CD4-positive, alpha-beta memory T cell (primary cell): ENCODE measurements around the gene DNTT. TPM values are rescaled to one million over a fixed set of nuclear protein-coding genes. Genes with fewer than 3 reads are reported as not detected.

Experiments used
- CTCF ChIA-PET: fragments of 350-600 bp; sonication (Branson Sonifier 250); formaldehyde crosslinking; loops from one replicate; lab custom pipeline; 2021; ENCODE audit warnings: inconsistent platforms; ENCODE audit not compliant: partially characterized antibody; lab: Charles Lee
- POLR2A ChIA-PET: fragments of 350-600 bp; sonication (Branson Sonifier 250); formaldehyde crosslinking; loops from one replicate; lab custom pipeline; 2021; ENCODE audit not compliant: partially characterized antibody; lab: Charles Lee
- DNase-seq, 5 donors: peaks; one replicate each; pipeline versions ENCODE4 v3.0.0 to v3.0.0-alpha.2; 2020 to 2022; ENCODE audit warnings: mixed read lengths in 1 of 5
- H3K27ac ChIP-seq: one replicate; pipeline ENCODE4 v1.7.0; 2013; ENCODE audit warnings: low read depth, low read length
- H3K27me3 ChIP-seq: 2 replicates; pipeline ENCODE4 v1.7.0; 2013; ENCODE audit warnings: mild to moderate bottlenecking, low read length, moderate library complexity; ENCODE audit not compliant: insufficient read depth
- H3K36me3 ChIP-seq: 2 replicates; pipeline ENCODE4 v1.7.0; 2013; ENCODE audit warnings: mild to moderate bottlenecking, low read length, moderate library complexity; ENCODE audit not compliant: insufficient read depth
- H3K4me1 ChIP-seq: 2 replicates; pipeline ENCODE4 v1.7.0; 2013; ENCODE audit warnings: mild to moderate bottlenecking, low read length, moderate library complexity; ENCODE audit not compliant: insufficient read depth
- H3K4me3 ChIP-seq, 2 donors: one replicate each; pipeline ENCODE4 v1.7.0; 2013; ENCODE audit warnings: low read length in 2 of 2, mild to moderate bottlenecking in 1 of 2
- H3K9me3 ChIP-seq, 2 donors: one replicate each; pipeline ENCODE4 v1.7.0; 2013; ENCODE audit warnings: low read length in 2 of 2, control low read depth in 1 of 2; ENCODE audit not compliant: control insufficient read depth in 1 of 2
- H3K27ac Mint-ChIP-seq, 7 donors: one replicate each; pipeline ENCODE4 v1.8.0; 2020 to 2021; ENCODE audit warnings: mixed read lengths in 7 of 7, mild to moderate bottlenecking in 6 of 7, inconsistent platforms in 3 of 7, moderate library complexity in 3 of 7
- H3K27me3 Mint-ChIP-seq, 2 donors: one replicate each; pipeline ENCODE4 v1.8.0; 2020 to 2021; ENCODE audit warnings: mixed read lengths in 2 of 2
- H3K36me3 Mint-ChIP-seq, 2 donors: one replicate each; pipeline ENCODE4 v1.8.0; 2020 to 2021; ENCODE audit warnings: mixed read lengths in 2 of 2, inconsistent platforms in 1 of 2, mild to moderate bottlenecking in 1 of 2
- H3K4me1 Mint-ChIP-seq, 4 donors: one replicate each; pipeline ENCODE4 v1.8.0; 2020 to 2021; ENCODE audit warnings: mixed read lengths in 4 of 4, mild to moderate bottlenecking in 1 of 4
- H3K4me3 Mint-ChIP-seq, 8 donors: one replicate each; pipeline ENCODE4 v1.8.0; 2020 to 2021; ENCODE audit warnings: mixed read lengths in 8 of 8, mild to moderate bottlenecking in 7 of 8, moderate library complexity in 6 of 8, inconsistent platforms in 3 of 8
- H3K9me3 Mint-ChIP-seq, 8 donors: one replicate each; pipeline ENCODE4 v1.8.0; 2020 to 2021; ENCODE audit warnings: mixed read lengths in 8 of 8, mild to moderate bottlenecking in 5 of 8, inconsistent platforms in 3 of 8, moderate library complexity in 1 of 8
- intact Hi-C: fragments of 100-400 bp; cut with micrococcal nuclease; formaldehyde crosslinking; loops from one replicate; pipeline ENCODE4 v1.15.1; 2023
- polyA plus RNA-seq, 2 donors: library from polyadenylated mRNA; unstranded; fragments of 300-500 nt; fragmentation: Illumina TruSeq; gene quantifications; one replicate each; pipeline ENCODE4 v1.2.3, GENCODE V29; 2021
- total RNA-seq, 2 experiments: library from RNA; stranded (reverse); gene quantifications; one replicate each; pipeline ENCODE4 v1.2.3, GENCODE V29; 2021

Gene DNTT
- total and polyA plus RNA-seq, 4 experiments from 2014 or later = not detected

DNA sequence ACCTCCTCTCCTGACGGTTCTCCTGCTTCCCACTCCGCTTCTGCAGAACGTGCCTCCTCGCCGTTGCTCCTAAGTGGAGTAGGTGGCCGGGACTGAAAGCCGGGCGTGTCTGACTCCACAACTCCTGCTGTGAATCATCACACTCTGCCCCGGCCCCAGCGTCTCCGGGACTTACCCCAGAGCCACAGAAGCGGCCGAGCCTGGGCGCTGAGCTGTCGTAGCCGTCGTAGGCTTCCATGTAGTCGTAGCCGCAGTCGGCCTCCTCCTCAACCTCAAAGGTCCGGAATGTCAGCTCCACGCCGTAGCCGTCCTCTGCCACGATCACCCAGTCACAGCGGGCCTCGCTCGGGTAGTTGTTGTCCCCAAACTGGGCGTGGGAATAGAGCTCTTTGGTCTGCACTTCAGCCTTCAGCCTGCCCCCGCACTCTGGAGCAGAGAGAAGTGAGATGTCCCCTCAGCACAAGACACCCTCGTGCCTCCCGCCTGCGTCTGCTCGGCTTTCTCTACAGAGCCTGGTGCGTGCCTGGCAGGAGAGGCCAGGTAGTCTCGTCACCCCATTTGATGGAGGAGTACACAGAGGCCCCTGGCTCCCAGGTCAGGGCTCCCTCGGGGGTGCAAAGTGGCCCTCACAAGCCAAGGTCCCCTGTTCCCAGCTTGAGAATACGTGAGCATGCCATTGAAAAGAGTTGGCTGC lies 65.8 kb downstream of the DNTT start:
- Histone ChIP-seq H3K9me3 (no peaks in the 10 kb centered on the region), H3K4me3 (no peak overlapping the region), H3K27ac (no peak overlapping the region), H3K4me1 (peaks cover 9% of the 10 kb centered on the region), H3K27me3 (no peaks in the 10 kb centered on the region), H3K36me3 (no peaks in the 10 kb centered on the region)
- no peak for DNase-seq
- no peak overlapping the region for H3K27ac Mint-ChIP-seq
- no peaks in the 10 kb centered on the region for H3K36me3 Mint-ChIP-seq
- H3K4me1 Mint-ChIP-seq = peaks cover 4 to 11% (median 6%) of the 10 kb centered on the region in 4 donors
- no peaks in the 10 kb centered on the region for H3K9me3 Mint-ChIP-seq
- H3K4me3 Mint-ChIP-seq = no peak overlapping the region
- intact Hi-C loops = no loop called here
- POLR2A ChIA-PET = no interaction called here
- CTCF ChIA-PET = interaction anchor here (1.0 to 2.5 kb wide), 9 partner anchors 9 to 140 kb away, joined by 3 to 17 read pairs (median 5); partner anchors contain the start of gene OPALIN
- H3K27me3 Mint-ChIP-seq = peaks cover 1 to 11% of the 10 kb centered on the region in 2 donors

DNA sequence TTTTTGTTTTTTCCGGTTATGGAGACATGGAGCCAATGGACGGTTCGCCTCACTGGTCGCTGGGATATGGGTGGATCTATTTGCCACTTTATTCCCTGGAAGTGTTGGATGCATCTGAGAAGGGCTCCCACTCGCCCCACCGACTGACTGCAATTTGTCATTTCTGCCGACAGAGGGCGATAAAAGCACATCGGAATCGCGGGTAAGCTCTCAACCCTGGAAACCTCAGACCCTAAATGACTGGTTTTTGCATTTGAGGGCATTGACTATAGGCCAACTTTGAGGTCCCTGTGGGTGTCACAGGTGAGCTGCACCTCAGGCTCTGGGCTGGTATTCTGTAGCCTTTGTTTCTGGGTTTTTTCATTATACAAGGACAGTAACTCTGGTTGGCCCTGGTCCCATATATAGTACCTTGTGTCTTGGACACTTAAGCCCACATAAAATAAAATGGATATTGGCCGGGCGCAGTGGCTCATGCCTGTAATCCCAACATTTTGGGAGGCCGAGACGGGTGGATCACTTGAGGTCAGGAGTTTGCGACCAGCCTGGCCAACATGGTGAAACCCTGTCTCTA lies 66.4 kb downstream of the DNTT start:
- intact Hi-C loops = no loop called here
- Mint-ChIP-seq H3K27me3 (peaks cover 1 to 11% of the 10 kb centered on the region in 2 donors), H3K9me3 (no peaks in the 10 kb centered on the region), H3K4me3 (no peak overlapping the region), H3K36me3 (no peaks in the 10 kb centered on the region), H3K4me1 (peaks cover 6 to 16% (median 9%) of the 10 kb centered on the region in 4 donors), H3K27ac (no peak overlapping the region)
- DNase-seq = peak in 4 of 5 donors; percentile 37 to 40 (median 39)
- no peaks in the 10 kb centered on the region for H3K9me3 ChIP-seq
- POLR2A ChIA-PET = no interaction called here
- no peaks in the 10 kb centered on the region for H3K27me3 ChIP-seq
- H3K4me1 ChIP-seq = peaks cover 11% of the 10 kb centered on the region
- no peak overlapping the region for H3K27ac ChIP-seq
- no peak overlapping the region for H3K4me3 ChIP-seq
- H3K36me3 ChIP-seq = no peaks in the 10 kb centered on the region
- CTCF ChIA-PET = interaction anchor here (0.6 to 2.5 kb wide), 14 partner anchors 9 to 447 kb away, joined by 3 to 17 read pairs (median 4); partner anchors contain the start of gene OPALIN

DNA sequence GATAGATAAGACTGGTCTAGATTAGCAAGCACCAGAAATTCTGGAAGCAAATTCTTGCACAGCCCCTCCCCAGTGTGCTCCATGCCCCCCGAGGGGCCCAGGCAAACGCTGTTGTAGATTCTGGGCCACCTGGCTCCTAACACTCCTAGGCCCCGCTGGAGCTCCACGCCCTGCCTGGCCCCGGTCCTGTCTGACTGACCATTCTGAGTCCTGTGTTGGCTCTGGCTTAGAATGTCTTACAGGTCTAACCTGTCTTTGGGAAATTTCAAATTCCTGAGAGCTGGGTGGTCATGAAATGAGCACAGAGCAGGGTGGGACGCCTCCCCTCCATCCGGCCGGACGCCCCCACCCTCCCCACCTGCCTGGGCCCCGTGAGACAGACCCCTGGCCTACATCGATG lies 67.1 kb downstream of the DNTT start:
- Histone ChIP-seq H3K4me3 (no peak overlapping the region), H3K27ac (no peak overlapping the region), H3K4me1 (peaks cover 11% of the 10 kb centered on the region), H3K27me3 (no peaks in the 10 kb centered on the region), H3K36me3 (no peaks in the 10 kb centered on the region), H3K9me3 (no peaks in the 10 kb centered on the region)
- intact Hi-C loops = no loop called here
- Mint-ChIP-seq H3K4me3 (no peak overlapping the region), H3K4me1 (peaks cover 6 to 16% (median 10%) of the 10 kb centered on the region in 4 donors), H3K27me3 (peaks cover 1 to 11% of the 10 kb centered on the region in 2 donors), H3K9me3 (no peaks in the 10 kb centered on the region), H3K36me3 (no peaks in the 10 kb centered on the region), H3K27ac (no peak overlapping the region)
- CTCF ChIA-PET = interaction anchor here (0.7 to 2.5 kb wide), 9 partner anchors 8 to 350 kb away, joined by 3 to 17 read pairs (median 5); partner anchors contain the start of gene OPALIN
- POLR2A ChIA-PET = no interaction called here
- DNase-seq = no peak

DNA sequence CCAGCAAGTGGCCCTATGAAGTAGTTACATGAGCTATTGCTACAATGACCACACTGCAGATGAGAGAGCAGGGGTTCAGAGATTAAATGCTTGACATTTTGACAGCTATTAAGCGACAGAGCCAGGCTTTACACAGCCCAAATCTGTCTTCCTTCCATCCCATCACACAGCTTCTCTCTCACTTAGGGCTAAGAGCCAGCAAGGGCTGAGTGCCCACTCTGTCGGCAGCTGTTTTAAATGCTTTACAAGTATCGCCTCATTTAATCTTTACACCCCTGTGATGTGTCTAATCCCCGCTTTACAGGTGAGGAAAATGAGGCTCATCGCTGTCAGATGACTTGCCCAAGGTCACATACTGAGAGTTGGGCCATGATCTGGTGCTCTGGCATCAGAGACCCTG lies 69.8 kb downstream of the DNTT start:
- ChIA-PET POLR2A (no interaction called here), CTCF (interaction anchor here (1.3 to 3.0 kb wide), 6 partner anchors 8 to 40 kb away, joined by 3 to 26 read pairs (median 6); partner anchors contain the start of gene OPALIN)
- H3K9me3 Mint-ChIP-seq = no peaks in the 10 kb centered on the region
- no peak overlapping the region for H3K4me3 ChIP-seq
- no peak for DNase-seq
- H3K27ac ChIP-seq = no peak overlapping the region
- no peaks in the 10 kb centered on the region for H3K9me3 ChIP-seq
- peak overlapping the region in 1 of 7 donors; percentile 38 for H3K27ac Mint-ChIP-seq
- H3K4me1 Mint-ChIP-seq = peaks cover 6 to 16% (median 10%) of the 10 kb centered on the region in 4 donors
- no peaks in the 10 kb centered on the region for H3K36me3 ChIP-seq
- H3K4me1 ChIP-seq = peaks cover 11% of the 10 kb centered on the region
- no peaks in the 10 kb centered on the region for H3K36me3 Mint-ChIP-seq
- H3K27me3 ChIP-seq = no peaks in the 10 kb centered on the region
- H3K4me3 Mint-ChIP-seq = peak overlapping the region in 6 of 8 donors; percentile 57 to 88 (median 76)
- intact Hi-C loops = no loop called here
- H3K27me3 Mint-ChIP-seq = peaks cover 1 to 5% of the 10 kb centered on the region in 2 donors

DNA sequence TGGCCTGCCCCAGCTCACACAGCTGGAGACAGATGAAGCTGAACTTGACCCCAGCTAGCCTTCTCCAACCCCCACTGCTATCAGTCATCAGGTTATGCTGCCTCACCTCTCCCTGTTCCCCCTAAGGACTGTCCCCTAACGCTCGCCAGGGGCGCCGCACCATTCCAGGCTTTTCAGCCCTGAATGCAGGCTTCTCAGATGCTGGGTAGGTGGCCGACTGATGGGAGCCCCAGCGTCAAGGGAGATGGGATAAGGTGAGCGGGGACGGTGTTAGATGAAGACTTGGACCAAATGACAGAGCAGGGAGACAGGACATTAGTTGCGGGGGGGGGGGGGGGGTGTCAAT lies 70.4 kb downstream of the DNTT start:
- no peaks in the 10 kb centered on the region for H3K36me3 ChIP-seq
- H3K4me1 Mint-ChIP-seq = peaks cover 6 to 16% (median 10%) of the 10 kb centered on the region in 4 donors
- peak overlapping the region; percentile 63 to 88 (median 83) for H3K4me3 Mint-ChIP-seq
- H3K27me3 Mint-ChIP-seq = peaks cover 1 to 5% of the 10 kb centered on the region in 2 donors
- H3K36me3 Mint-ChIP-seq = no peaks in the 10 kb centered on the region
- DNase-seq = no peak
- H3K9me3 Mint-ChIP-seq = no peaks in the 10 kb centered on the region
- CTCF ChIA-PET = interaction anchor here (0.8 to 3.0 kb wide), 10 partner anchors 9 to 357 kb away, joined by 3 to 26 read pairs (median 4); partner anchors contain the start of gene OPALIN
- POLR2A ChIA-PET = no interaction called here
- H3K27ac ChIP-seq = no peak overlapping the region
- intact Hi-C loops = no loop called here
- H3K4me3 ChIP-seq = no peak overlapping the region
- no peak overlapping the region for H3K27ac Mint-ChIP-seq
- H3K9me3 ChIP-seq = no peaks in the 10 kb centered on the region
- H3K4me1 ChIP-seq = peaks cover 11% of the 10 kb centered on the region
- no peaks in the 10 kb centered on the region for H3K27me3 ChIP-seq

DNA sequence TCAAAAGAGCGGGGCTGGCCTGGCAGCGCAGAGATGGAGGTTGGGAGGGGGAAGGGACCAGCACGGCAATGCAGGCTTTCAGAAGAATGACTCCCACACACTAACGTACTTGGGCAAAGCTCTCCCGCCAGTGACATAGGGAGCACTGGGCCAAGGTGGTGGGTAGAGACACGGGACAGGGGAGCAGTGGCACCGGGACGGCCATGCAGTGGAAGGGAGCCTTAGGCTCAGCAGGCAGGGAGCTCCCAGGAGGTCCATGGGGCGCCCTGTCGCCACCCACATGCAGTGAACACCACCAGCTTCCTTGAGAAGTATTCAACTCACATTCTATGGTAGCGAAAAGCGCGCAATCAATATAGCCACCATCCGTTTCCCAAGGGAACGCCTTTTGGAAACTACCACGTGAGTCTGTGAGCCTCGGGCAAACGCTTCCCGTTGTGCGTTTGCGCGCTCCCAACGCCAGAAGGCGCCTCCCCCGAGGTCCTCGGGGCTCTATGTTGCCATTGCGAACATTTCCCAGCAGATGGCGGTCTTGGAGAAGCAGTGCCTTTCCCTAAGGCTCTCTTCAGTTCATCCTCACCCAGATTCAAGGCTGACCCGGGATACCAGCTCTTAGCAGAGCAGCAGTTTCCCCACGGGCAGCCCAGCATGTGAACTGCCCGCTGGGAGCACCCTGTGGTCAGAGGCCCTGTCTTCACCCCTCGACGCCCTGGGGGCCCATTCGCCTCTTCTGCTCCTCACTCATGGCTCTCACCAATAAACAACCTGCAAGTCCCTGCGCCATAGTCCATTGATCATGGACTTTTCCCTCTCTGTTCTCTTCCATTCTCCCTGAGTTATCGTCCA lies 71.0 kb downstream of the DNTT start:
- H3K4me1 Mint-ChIP-seq = peaks cover 6 to 16% (median 10%) of the 10 kb centered on the region in 4 donors
- H3K27ac Mint-ChIP-seq = no peak overlapping the region

More for the DNA sequence above, 71.0 kb downstream of the DNTT start:
- no peaks in the 10 kb centered on the region for H3K9me3 ChIP-seq
- DNase-seq = peak; percentile 52 to 55 (median 54)
- Mint-ChIP-seq H3K36me3 (no peaks in the 10 kb centered on the region), H3K9me3 (no peaks in the 10 kb centered on the region), H3K27me3 (peaks cover 1 to 5% of the 10 kb centered on the region in 2 donors), H3K4me3 (peak overlapping the region; percentile 63 to 88 (median 83))
- no peaks in the 10 kb centered on the region for H3K27me3 ChIP-seq
- H3K4me3 ChIP-seq = peak overlapping the region; percentile 22 to 44
- H3K27ac ChIP-seq = no peak overlapping the region
- POLR2A ChIA-PET = no interaction called here
- peaks cover 11% of the 10 kb centered on the region for H3K4me1 ChIP-seq
- no peaks in the 10 kb centered on the region for H3K36me3 ChIP-seq
- CTCF ChIA-PET = interaction anchor here (0.8 to 3.0 kb wide), 10 partner anchors 9 to 650 kb away, joined by 3 to 26 read pairs (median 4); no protein-coding TSS in a partner anchor
- intact Hi-C loops = loop anchor here (1.0 to 5.0 kb wide), 2 partner anchors 137 to 455 kb away; partner anchors contain the start of gene TLL2
